ENCODE data around the gene SEMA3C.

The SEMA3C gene

DNA sequence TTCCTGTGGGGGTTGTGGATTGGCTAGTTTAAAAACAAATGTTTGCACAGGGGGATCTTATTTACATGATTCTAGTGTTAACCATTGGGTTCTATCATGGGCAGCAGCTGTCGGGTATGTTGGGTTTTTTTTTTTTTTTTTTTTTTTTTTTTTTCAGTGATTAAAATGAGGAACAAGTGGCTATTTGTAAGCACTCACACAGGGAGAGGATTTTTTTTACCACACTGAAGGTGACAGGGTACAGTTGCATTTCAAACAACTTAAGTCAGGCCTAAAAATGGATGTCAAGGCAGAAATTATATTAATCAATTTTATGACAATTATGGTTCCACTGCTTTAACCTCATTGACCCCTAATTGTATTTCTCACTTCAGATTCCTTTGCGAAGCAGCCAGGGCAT lies 187.6 kb downstream of the SEMA3C start:
- no peak for DNase-seq

GRCh38 chr7:80729591-80730320 lies 189.1 kb downstream of the SEMA3C start:
- DNase-seq: no peak

DNA sequence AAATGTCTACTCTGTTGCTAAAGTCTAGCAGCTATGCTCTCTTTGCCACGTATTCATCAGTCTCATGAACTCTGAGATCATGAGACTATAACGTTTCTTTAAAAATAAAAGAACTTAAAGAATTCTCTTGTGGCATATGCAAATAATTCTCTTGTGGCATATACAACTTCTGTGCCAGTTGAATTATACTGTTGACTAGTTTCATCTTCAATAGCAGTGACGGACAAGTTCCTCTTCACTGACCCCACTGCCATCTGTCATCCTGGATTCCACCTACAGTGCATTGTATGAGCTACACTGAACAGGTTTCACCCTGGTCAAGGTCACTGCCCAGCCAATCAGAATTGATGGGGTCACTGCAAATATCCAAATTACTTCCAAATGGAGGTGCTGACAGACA lies 192.2 kb downstream of the SEMA3C start:
- no peak for DNase-seq

DNA sequence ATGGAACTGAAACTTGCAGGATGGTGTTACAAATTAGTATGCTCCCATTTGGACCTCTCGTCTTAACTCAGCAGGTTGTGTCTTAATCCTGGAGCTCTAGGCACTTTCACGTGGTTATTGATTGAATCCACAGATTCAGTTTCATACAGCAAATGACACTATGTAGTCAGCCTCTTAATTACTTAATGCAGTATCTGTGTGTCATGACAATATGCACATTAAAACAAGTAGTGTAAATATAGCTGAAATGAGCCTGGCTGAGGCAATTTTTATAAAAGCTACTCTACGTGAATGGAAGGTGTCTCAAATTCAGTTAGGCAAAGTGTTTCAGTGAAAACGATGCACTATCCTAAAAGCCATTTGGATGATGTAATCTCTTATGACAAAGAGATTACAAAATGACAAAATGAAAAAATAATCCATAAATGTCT lies 193.7 kb downstream of the SEMA3C start:
- peak; percentile 57 to 89 for DNase-seq

DNA sequence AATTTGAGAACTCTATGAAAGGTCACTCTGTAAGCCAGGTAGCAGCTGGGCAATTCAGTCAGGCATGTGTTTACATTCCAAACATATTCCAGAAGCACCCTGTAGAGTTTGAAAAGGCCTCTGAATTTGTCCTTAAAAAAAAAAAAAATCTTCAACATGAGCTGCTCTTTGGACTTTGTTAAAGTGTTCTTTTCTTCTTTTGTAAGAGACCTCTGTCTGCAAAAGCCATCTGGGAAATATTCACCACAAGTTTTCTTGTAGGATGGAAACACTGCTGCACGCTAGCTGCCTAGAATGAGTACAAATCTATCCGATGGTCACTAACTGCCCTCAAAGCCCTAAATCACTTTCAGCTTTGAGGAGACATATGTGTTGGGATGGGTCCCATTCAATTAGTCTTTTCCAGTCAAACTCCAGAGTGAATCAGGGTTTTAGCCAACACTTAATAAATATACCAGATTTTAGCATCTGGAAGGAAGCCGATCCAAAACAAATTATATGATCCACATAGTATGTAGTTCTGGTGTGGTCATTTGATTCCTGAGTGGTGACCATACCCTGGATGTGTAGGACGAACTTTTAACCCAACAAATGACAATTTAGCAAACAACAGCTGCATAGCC lies 194.5 kb downstream of the SEMA3C start:
- peak in 1 of 2 experiments; percentile 52 for DNase-seq

DNA sequence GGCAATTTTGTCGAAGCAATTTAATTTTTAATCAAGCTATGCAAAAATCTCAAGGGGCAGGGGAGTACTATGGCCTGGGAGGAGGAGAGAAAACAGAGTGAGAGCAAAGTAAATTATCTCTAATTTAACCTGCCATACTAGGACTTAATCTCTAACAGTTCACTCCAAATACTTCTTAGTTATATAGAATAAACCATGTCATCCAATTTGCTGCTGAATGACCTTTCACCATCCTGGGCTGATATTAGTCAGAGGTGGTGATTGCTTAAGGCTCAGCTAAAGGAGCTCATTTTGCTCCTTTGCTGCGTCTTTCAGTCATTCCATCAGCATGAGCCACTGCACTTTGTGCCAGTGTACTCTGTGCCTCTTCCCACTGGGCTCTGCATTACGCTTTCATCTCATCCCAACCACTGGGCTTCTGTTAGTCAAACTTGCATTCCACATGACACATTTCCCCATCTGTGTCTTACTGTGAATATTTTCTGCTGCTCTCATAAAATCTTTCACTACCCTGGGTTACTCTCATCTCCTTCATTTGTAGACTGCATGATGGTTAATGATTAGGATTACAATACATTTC lies 196.1 kb downstream of the SEMA3C start:
- DNase-seq: no peak

DNA sequence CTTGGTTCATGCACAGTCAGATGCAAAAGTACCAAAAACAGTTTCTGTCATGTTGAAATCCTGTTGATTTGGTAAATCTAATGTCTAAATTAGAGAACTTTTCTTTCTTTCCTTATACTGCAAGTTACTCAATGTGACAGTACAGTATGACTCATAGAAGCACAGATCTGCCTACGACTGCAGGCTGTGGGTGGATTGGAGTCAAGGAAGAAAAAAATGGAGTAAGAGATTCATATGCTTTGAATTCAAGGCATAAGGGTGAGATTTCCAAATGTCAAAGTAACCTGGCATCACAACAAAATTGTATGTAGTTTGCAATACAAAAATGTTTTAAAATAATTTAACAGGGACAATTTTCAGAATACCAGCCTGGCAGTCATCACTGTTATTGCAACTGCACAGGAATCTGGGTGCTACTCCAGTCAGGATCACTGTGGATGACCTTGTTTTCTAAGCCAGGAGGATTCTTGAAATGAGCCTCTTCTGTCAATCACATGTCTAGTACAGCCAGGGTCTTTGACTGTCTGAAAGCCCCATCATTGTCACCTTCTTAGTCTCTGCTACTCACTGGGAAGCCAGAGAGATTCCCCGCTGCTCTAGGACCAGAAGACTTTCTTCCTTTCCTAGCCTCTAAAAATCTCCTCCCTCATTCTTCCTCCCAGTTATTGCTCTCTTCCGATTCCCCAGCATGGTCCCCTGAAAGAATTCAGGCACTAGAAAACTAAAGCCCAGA lies 196.8 kb downstream of the SEMA3C start:
- DNase-seq: no peak

GRCh38 chr7:80720146-80720545 lies 198.7 kb downstream of the SEMA3C start:
- no peak for DNase-seq

GRCh38 chr7:80719261-80719660 lies 199.6 kb downstream of the SEMA3C start:
- DNase-seq: no peak

- DNase-seq: no peak
Observed at GRCh38 chr7:80711531-80711930, 207.3 kb downstream of the SEMA3C start.

- DNase-seq: no peak
Observed at GRCh38 chr7:80708123-80708522, 210.7 kb downstream of the SEMA3C start.

- DNase-seq: no peak
Observed at GRCh38 chr7:80707318-80707717, 211.5 kb downstream of the SEMA3C start.

DNA sequence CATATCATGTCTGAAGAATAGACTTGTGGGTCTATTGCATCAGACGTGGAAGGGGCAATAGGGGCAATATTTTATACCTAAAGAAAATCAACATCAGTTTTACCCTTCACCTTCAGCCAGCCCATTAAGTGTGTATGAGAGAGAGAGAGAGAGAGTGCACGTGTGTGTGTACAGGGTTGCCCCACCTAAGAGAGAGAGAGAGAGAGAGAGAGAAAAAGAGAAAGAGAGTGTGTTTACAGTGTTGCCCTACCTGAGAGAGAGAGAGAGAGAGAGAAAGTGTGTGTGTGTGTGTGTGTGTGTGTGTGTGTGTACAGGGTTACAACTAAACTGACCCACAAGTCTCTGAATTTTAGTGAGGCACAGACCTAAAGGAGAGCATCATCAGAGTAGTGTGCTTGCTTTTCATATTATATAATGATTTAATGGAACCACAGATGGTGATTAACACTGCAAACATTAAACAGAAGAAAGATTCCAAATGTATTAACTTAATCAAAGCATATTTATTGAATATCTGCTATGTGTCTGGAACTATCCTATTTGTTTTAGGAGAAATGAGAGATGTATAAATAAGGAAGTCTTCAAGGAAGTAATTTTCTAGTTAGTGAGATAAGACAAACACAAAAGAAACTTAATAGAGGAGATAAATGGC lies 213.6 kb downstream of the SEMA3C start:
- no peak for DNase-seq

GRCh38 chr7:80703272-80703671 lies 215.6 kb downstream of the SEMA3C start:
- no peak for DNase-seq

DNA sequence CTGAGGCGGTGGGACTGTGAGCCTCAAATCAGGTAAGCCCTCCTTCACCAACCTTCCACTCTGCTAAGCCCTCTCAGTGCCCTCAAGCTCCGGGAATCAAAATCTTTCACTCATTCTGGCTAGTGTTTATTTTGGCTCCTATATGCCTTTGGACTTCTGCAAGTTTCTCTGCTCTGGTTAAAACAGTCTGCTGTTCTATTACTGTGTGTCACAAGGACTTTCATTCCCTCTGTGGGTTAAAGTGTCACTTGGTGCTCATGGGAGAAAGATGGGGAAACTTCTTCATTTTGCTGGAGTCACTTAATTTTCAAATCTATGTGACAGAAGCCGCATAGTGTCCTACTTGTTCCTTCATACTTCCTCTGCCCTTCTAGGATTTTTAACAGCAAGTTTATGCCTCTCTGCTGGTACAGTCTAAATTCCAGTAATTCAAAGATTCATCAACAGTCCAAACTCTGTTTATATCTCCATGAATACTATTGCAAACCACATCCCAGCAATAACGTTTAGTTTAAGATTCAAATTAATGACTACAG lies 219.1 kb downstream of the SEMA3C start:
- no peak for DNase-seq

DNA sequence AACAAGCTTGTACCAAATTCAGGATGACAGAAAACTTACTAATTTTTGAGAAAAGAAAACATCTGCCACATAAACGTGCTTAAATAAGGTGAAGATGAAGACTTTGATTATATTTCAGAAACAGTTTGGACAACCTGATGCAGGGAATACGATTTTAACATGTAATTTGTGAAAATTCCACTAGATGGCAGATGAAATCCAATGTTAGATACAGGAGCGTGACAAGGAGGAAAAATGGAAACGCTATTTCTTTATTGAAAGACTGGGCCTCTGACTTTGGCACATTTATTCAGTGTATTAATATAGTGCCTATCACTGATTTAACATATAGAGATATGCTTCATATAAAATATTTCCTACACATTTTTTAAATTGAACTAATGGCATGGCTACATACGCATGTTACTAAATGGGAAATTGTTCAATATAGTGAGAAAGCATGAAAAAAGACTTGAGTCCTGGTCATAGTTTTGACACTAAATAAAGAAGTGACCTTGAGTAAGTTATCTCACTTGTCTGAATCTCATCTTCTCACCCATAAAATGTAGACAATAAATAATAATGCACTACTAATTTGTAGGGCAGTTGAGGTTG lies 219.7 kb downstream of the SEMA3C start:
- DNase-seq: peak; percentile 0 to 56
